Endothelial cell of hepatic sinusoid (primary cell): ENCODE measurements around the gene KIDINS220.
"Not testable (repeated sequence)": the region's sequence is repeated elsewhere in the genome, so short reads cannot be mapped to it uniquely, and the experiment has no call there.

ENCODE experiments used
- in situ Hi-C: cut with HindIII; loops from 2 replicates; pipeline ENCODE4 v1.10.0; 2017; ENCODE audit warnings: low sequenced_read_pairs

The KIDINS220 gene

GRCh38 chr2:8756716-8757115, 80.7 kb downstream of the KIDINS220 start:
- in situ Hi-C loops = no loop called here

GRCh38 chr2:8756230-8756629, 81.2 kb downstream of the KIDINS220 start:
- in situ Hi-C loops = no loop called here

GRCh38 chr2:8754106-8754776, 83.2 kb downstream of the KIDINS220 start:
- in situ Hi-C loops = no loop called here

GRCh38 chr2:8753609-8754008, 83.8 kb downstream of the KIDINS220 start:
- in situ Hi-C loops = no loop called here

- in situ Hi-C loops = no loop called here
Observed at GRCh38 chr2:8752385-8752784, 85.0 kb downstream of the KIDINS220 start.

GRCh38 chr2:8750221-8750620, 87.2 kb downstream of the KIDINS220 start:
- in situ Hi-C loops = no loop called here

- in situ Hi-C loops = no loop called here
Observed at GRCh38 chr2:8743261-8743660, 94.2 kb downstream of the KIDINS220 start.

GRCh38 chr2:8740136-8740535, 97.3 kb downstream of the KIDINS220 start:
- in situ Hi-C loops = no loop called here

- in situ Hi-C loops = no loop called here
Observed at GRCh38 chr2:8737571-8738175, 99.7 kb downstream of the KIDINS220 start.

- in situ Hi-C loops = loop anchor here (5.0 kb wide), 1 partner anchor 35 kb away; no protein-coding TSS in a partner anchor
Observed at GRCh38 chr2:8732601-8733000, 104.8 kb downstream of the KIDINS220 start.

GRCh38 chr2:8729939-8730338, 107.5 kb downstream of the KIDINS220 start:
- in situ Hi-C loops = loop anchor here (5.0 kb wide), 1 partner anchor 33 kb away; no protein-coding TSS in a partner anchor

GRCh38 chr2:8729101-8729500, 108.3 kb downstream of the KIDINS220 start:
- in situ Hi-C loops = not testable (repeated sequence)

- in situ Hi-C loops = no loop called here
Observed at GRCh38 chr2:8728305-8729015, 109.0 kb downstream of the KIDINS220 start.

- in situ Hi-C loops = no loop called here
Observed at GRCh38 chr2:8725838-8726237, 111.6 kb downstream of the KIDINS220 start.

GRCh38 chr2:8722986-8723385, 114.4 kb downstream of the KIDINS220 start:
- in situ Hi-C loops = no loop called here

- in situ Hi-C loops = no loop called here
Observed at GRCh38 chr2:8721410-8721809, 116.0 kb downstream of the KIDINS220 start.

- in situ Hi-C loops = no loop called here
Observed at GRCh38 chr2:8720741-8721140, 116.7 kb downstream of the KIDINS220 start.

GRCh38 chr2:8719528-8719927, 117.9 kb downstream of the KIDINS220 start:
- in situ Hi-C loops = no loop called here

GRCh38 chr2:8714971-8715370, 122.4 kb downstream of the KIDINS220 start:
- in situ Hi-C loops = no loop called here

GRCh38 chr2:8714283-8714682, 123.1 kb downstream of the KIDINS220 start:
- in situ Hi-C loops = no loop called here

- in situ Hi-C loops = no loop called here
Observed at GRCh38 chr2:8710951-8711350, 126.5 kb downstream of the KIDINS220 start.

GRCh38 chr2:8709611-8710010, 127.8 kb downstream of the KIDINS220 start:
- in situ Hi-C loops = no loop called here
